Frontal cortex (tissue), 4 donors: Measurements from ENCODE around the gene ANGPT4. TPM values are rescaled to one million over a fixed set of nuclear protein-coding genes. Genes with fewer than 3 reads are reported as not detected.

Experiments
- DNase-seq, 2 donors: peaks; one replicate each; pipeline ENCODE4 v3.0.0; 2012; ENCODE audit warnings: low spot score in 2 of 2
- FAIRE-seq: peaks from 2 replicates; lab custom pipeline; 2012; peaks lifted over from hg19 to GRCh38; lab: Jason Lieb, UNC
- total RNA-seq: library from RNA; depleted of rRNA; stranded (reverse); fragments of >200 nt; gene quantifications from one replicate; pipeline ENCODE4 v1.2.3, GENCODE V29; 2014
- donor health status: control.
- donor health status: control.
- donor health status: control.

The ANGPT4 gene
- total RNA-seq, 1 donor from 2014 or later = not detected

DNA sequence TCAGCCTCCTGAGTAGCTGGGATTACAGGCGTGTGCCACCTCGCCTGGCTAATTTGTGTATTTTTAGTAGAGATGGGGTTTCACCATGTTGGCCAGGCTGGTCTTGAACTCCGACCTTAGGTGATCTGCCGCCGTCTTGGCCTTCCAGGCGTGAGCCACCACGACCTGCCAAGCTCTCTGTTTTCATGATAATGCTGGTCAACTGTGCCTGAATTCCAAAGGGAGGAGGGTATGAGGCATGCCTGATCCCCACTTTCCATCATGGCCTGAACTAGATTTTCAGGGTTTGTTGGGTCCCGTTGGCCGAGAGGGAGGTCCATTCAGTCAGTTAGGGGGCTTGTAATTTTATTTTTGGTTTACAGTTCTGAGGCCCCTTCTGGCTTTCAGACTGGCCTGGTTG, 28.0 kb upstream of the ANGPT4 start:
- no peak for DNase-seq
- FAIRE-seq = no peak

DNA sequence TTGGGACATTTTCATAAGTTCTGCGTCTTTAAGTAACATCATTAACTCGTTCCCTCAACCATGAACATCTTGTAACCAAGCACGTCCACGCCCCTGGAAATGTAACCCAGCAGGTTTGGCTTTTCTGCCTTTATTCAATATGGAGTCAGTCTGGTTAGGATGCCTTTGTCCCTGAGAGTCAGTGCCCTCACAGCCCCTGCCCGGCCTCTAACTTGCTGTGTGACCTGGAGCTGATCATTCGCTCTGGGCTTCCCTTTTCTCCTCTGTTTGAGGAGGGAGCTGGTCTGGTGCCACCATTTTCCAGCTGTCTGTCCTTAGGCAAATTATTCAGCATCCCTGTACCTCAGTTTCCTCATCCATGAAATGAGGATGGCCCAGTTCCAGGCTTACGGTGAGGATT, 26.5 kb upstream of the ANGPT4 start:
- DNase-seq (no peak), FAIRE-seq (no peak)

DNA sequence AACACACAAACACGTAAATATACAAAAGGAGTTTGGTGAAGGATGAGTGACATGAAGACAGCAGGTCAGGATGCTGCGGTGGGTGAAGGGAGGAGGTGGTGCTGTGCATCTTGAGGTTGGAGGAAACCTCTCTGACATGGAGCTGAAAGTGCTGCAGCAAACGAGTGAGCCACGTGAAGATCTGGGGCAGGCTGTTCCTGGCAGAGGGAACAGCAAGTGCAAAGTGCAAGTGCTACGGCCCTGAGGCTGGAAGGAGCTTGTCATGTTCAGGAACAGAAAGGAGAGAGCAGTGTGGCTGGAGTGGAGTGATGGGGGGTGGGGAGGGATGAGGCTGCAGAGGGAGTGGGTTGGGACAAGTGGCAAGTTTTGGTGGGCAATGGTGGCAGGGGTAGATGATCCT, 24.8 kb upstream of the ANGPT4 start:
- no peak for DNase-seq
- no peak for FAIRE-seq

DNA sequence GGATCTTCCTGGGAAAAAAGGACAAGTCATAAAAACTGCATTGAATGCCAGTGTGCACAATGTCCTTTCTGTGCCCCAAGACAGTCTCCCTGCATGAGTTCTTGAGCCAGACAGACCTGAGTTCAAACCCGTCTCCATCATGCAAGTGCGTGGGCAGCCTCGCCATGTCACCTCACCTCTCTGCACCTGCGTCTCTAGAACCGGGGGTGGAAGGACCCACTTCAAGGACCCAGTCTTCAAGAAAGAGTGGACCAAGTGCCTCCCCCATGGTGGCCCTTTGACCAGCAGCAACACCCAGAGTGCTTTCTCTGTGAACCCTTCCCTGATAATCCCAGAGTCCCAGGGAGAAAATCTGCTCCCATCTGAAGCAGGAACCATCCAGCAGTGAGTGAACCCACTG, 23.5 kb upstream of the ANGPT4 start:
- DNase-seq (no peak), FAIRE-seq (no peak)

DNA sequence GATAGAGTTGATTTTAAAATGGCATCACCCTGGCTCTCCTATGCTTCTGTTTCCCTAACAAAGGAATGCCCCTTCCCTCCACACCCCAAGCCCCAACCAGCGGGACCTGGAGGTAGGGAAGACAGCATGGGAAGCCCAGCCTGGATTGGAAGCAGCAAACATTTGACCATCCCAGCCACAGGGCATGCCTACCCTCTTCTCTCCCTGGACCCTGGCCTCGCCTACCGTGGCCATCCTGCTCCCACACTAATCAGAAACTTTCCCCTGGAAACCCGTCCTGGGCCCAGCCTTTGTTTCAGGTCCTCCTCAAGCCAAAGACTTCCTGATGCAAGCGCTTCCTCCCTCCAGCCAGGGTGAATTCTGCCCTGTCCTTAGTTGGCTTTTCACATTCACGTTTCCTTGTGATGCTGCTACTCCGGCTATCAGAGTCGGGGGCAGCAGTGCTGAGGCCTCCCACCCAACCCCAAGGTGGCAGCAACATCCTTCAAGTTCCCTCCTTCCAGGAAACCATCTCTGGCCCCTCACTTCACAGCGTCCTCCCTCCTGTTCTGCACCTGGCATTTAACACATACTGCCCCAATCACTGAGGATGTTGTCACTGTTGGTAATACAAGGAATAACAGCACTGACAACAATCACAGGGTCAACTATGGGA, 18.2 kb upstream of the ANGPT4 start:
- FAIRE-seq = no peak

DNA sequence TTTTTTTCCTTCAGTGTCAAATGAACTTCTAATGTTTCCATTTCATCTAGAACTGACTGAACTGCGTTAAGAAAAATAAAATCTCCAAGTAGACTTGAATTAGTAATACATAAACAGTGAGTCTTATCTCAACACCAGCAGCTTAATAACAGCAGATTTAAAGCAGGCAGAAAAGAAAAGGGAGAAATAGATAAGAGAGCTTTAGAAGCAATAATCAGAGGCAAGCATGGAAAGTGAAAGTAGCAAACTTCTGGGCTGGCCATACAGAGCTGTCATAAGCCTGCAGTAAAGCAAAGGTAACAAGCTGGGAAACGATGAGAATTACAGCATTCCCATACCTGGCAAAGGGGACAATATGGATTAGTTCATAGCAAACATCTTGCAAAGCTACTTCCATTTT, 16.9 kb upstream of the ANGPT4 start:
- no peak for FAIRE-seq
- no peak for DNase-seq

More for the DNA sequence above, 18.2 kb upstream of the ANGPT4 start:
- DNase-seq = no peak

DNA sequence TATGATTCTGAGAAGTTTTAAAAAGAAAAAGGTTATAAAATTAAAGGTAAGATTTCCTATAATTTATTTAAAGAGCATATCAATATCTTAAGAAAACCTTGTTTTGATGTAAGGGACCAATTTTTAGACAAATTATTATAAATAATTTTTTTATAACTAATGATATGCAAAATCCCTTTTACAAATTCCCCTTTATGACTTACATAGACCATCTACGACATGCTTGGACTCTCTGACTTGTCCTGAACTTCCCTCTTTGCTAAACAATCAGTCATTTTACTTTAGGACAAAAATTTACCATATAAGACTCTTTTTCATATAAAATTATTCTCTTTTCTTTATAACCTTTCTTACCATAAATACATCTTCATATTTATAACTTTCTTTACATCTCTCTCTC, 15.3 kb upstream of the ANGPT4 start:
- DNase-seq (no peak), FAIRE-seq (no peak)

DNA sequence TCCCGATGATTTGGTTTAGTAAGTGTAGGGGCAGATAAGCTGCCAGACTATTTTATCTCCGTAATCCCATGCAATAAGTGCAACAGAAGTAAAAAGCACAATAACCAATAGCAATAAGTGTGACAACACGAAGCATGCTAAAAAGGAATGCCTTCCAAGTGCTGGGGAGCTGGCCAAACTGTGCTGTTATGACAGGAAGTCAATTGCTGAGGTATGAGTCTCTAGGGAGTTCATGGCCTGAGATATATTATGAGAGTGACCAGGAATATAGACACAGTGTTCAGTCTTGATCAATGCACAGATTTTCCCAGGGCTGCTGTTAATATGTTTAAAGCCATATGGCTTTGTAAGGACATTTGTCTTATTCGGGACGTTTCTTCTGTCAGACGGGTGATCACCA, 10.5 kb upstream of the ANGPT4 start:
- DNase-seq = no peak
- no peak for FAIRE-seq

DNA sequence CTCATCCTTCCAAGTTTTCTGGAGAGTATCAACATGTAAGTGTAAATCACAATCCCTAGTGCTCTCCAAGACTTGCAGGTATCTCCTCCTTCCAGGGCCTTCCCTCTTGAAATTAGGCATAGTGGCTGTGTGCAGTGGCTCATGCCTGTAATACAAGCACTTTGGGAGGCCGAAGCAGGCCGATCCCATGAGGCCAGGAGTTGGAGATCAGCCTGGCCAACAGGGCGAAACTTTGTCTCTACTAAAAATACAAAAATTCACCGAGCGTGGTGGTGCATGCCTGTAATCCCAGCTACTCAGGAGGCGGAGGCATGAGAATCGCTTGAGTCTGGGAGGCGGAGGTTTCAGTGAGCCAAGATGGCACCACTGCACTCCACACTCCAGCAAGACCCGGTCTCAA, 9.4 kb upstream of the ANGPT4 start:
- DNase-seq (no peak), FAIRE-seq (no peak)

DNA sequence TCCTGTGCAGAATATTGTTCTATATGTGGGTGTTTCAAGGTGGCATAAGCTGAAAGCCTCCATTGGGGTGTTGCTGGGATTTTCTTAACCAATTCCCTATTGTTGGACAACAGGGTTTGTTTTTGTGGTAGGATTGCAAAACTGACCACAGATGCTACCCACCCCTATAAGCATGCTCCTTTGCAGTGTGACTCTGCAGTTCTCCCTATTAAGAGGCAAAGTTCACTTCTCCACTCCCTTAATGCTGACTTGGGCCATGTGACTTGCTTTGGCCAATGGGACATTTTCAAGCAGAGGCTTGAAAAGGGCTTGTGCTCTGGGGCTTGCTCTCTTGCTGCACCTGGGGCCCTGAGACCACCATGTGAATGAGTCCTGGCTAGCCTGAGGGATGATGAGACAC, 8.5 kb upstream of the ANGPT4 start:
- no peak for FAIRE-seq
- no peak for DNase-seq

DNA sequence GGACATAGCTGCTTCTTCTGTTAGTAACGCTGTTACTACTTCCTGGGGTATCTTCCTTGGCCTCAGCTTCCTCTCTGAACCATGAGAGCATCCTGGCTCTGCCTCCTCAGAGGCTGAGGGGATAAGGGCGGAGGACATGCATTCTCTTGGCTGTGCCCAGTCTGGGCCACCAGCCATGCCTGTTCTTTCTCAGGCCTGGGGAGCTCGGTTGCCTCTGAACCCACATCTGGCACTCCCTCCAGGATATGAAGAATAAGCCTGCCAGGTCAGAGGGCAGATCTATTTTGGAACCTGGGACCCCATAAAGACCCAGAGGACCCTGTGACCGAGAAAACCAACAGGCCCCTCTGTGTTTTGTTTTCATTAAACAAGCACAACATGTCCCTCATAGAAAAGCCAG, 6.6 kb upstream of the ANGPT4 start:
- no peak for FAIRE-seq
- no peak for DNase-seq

DNA sequence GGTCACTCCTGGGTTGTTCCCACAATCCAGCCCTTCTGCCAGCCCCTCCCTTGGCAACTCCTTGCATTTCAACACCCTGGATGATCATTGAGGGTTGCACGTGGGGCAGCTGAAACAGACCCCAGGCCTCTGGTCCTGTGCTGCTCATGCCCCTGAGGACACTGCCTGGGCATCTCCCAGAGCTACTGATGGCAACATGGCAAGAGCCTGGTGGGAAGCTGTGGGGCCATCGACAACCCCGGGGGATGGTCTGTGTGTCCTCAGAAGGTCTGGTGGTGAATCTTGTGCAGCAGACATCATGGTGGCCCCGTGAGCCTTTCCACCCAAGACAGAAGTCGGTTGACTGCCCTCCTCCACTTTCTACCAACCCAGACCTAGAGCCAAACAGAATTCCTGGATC, 4.9 kb upstream of the ANGPT4 start:
- DNase-seq (no peak), FAIRE-seq (no peak)

DNA sequence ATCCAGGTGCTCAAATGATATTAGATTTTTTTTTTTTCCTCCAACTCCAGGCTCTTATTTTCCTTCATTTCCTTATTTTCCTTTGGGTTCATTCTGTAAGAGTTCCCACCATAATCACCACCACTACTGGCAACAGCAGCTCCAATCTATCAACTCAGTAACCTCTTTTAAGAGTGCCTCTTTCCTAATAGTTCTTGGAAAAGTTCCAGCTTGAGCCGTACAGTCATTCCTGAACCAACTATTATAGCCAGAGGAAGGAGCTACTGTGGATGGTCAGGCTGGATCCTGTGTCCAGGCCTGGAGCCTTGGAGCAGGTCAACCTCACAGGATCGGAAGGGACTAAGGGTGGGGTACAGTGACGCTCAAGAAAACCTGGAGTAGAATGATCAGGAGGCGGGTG, 4.2 kb upstream of the ANGPT4 start:
- FAIRE-seq (no peak), DNase-seq (no peak)

DNA sequence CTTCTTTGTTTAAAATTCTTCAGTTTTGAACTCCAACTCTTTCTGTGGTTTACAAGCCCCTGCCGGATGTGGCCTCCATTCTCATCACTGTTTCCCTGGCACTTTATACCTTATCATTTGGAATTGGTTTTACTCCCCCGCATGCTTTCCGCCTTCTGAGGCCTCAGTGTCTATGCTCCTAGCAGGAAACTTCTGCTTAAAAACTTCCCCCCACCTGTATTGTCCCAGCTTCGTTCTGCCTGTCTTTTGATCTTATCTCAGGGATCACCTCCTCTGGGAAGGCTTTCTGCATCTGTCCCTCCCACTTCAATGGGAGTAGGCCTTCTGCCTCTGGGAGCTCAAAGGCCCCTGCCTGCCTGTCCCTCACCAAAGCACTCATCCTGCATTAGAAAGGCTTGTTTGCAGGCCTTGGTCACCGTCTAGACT, 3.4 kb upstream of the ANGPT4 start:
- DNase-seq (no peak), FAIRE-seq (no peak)

DNA sequence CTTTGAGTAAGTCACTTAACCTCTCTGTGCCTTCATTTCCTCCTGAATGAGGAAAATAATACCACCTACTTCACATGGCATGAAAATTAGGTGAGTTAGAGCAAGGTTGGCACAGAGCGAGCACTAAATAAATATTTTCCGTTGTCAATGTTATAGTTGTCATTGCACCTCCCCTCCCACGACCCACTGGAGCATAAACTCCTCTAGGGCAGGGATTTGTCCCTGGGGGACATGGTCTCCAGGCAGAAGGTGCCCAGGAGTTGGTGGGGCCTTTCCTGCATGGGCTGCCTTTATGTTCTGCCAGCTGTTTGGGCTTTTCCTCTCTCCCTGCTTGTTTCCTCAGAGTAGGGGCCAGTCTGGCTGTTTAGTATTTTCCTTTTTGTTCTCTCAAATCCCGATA, 1.3 kb upstream of the ANGPT4 start:
- no peak for DNase-seq
- FAIRE-seq = no peak

DNA sequence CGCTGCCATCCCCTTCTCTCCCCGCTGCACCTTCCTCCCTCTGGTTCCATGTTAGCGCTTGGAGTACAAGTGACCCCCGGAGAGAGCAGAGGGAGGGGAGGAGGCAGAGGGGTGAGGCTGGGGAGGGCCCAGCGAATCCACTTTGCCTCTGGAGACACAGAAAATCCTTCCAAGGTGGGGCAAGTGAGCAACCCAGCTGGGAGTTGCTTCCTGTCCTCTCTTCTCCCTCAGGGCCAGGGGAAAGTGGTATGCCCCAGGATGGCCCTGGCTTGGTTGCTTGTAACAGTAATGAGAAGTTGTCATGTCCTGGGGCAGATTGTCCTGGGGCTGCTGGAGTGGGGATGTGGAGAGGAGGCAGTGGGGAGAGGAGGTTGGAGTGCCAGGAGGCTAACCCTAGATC, 691 bp upstream of the ANGPT4 start:
- FAIRE-seq = no peak
- DNase-seq = no peak

DNA sequence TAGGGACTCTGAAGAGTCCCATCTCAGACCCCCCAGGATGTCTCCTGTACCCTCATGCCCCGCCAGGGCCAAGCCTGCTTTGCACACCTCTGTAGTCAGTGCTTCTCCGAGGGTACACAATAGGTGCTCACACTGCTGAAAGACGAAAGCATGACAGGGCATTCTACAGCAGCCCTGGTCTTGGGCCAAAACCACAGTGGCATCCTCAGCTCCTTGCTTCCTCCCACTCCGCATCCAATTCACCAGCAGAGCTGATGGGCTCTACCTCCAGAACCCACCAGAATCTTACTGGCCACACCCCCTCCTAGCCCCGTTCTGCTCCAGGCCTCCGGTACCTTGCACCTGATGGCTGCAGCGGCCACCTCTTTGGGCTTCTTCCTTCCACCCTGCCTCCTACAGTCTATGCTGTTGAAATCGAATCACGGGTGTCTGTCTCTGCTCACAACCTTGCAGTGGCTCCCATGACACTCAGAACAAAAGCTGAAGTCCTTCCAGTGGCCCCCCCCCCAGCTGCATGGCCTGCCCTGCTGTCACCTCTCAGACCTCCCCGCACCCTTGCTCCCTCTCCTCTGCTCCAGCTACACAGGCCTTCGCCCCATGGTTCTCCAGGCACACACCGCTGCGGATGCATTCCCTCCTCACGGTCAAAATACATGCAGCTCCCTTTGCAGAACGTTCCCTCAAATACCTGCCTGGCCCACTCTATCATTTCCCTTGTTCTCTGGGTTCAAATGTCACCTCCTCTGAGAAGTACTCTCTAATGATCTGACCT, 1.2 kb downstream of the ANGPT4 start:
- DNase-seq (no peak), FAIRE-seq (no peak)

DNA sequence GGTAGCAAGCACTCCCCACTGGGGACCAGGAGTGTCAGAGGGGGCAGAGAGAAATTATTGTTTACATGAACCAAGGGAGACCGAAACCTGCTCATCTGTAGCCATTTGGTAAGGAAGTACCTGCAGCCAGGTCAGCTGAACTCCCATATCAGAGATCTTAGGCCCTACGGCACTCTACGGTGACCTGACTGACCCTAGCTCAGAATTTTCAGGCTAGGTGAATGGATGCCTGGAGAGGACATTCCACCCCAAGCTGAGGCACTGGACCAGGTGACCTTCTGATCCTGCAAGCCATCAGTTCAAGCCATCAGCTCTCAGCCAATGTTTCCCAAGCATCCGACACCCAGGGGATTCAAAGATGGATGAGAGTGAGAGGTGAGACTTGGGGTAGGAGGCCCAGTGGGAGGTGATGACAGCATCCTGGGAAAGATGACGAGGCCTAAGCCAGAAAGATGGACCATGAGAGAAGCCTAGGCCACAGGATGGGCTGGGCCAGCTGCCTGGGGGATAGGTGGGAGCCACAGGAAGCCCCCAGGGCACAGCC, 2.8 kb downstream of the ANGPT4 start:
- FAIRE-seq = no peak

DNA sequence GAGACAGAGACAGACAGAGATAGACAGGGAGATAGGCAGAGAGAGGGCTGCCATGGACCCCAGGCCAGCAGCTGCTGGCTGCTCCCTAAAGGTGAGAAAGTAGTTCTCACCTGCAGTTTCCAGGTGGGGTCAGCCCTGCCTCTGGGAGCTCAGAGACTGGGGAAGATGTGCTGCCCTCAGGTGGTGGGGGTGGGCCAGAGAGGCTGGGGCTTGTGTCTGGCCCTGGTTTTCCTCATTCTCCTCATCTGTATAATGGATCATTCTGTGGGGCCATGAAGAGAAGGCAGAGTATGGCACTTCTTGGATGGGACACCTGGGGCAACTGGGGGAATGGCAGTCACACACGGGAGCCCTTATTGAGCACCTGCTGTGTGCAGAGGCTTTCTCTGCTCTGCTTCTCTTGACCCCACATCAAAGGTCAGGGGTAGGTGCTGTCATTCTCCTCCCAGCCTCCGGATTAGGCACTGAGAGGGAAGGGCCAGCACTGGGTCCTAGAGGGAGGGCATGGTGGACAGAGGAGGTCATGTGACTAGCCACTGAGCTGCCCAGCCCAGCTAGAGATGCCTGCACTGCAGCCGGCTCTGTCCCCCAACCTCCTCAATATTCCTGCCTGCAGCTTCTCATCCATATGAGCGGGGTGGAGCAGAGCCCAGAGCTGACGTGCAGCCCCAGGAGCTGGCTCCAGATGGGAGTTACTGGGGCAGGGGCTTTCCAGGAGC, 4.1 kb downstream of the ANGPT4 start:
- FAIRE-seq (no peak), DNase-seq (no peak)

More for the DNA sequence above, 2.8 kb downstream of the ANGPT4 start:
- DNase-seq = no peak

DNA sequence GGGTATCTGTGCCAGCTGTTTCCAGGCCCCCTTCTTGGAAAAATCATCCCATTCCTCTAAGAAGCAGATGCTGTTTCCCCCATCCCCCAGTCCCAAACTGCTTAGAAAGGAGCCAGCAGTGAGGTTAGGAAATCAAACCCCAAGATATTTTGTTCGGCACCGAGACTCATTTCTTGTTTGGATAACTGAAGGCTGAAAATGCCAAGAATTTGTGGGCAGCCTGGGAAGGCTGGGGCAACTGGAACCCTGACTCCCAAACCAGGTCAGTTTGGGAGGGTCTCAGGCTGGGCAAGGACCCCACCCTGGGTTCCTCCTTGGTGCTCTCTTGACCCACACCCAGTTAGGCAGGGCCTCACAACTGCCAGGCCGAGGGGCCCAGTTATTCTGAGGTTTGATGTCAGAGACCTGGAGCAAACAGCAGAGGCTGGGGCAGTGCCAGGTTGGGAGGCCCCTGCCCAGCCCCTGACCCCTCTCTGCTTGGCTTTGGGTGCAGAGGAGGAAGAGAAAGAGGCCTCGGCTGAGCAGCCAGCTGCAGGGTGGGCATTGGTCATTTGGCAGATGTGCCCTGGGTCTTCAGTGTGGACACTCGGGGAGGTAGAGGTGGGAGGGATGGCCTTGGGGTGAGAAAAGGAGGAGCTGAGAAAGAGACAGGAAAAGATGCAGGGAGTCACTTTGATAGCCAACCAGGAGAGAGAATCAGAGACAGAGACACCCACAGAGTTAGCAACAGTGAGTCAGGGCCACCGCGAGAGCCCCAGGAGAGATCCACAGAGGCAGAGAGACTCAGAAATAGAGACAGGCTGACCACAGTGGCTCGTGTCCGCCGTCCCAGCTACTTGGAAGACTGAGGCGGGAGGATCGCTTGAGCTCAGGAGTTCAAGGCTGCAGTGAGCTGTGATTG, 5.0 kb downstream of the ANGPT4 start:
- no peak for DNase-seq
- FAIRE-seq = no peak
